Astrocyte (in vitro differentiated cells and primary cell): ENCODE data around the gene GTF3A. TPM values are rescaled to one million over a fixed set of nuclear protein-coding genes. Genes with fewer than 3 reads are reported as not detected.

ENCODE experiments used
- DNase-seq: peaks from one replicate; pipeline ENCODE4 v3.0.0-alpha.2; 2010; ENCODE audit warnings: low read depth
- FAIRE-seq: peaks from 2 replicates; lab custom pipeline; 2011; peaks lifted over from hg19 to GRCh38; lab: Jason Lieb, UNC
- H2AFZ ChIP-seq: 2 replicates; pipeline ENCODE4 v1.6.0; 2012; ENCODE audit warnings: low read depth, low read length, inconsistent platforms
- H3K27ac ChIP-seq: 2 replicates; pipeline ENCODE4 v1.5.1; 2011; ENCODE audit warnings: low read depth, low read length, inconsistent platforms
- H3K27me3 ChIP-seq: 2 replicates; pipeline ENCODE4 v1.6.0; 2011; ENCODE audit warnings: low read length, inconsistent platforms; ENCODE audit not compliant: insufficient read depth
- H3K36me3 ChIP-seq: 2 replicates; pipeline ENCODE4 v1.5.1; 2011; ENCODE audit warnings: low read length, inconsistent platforms; ENCODE audit not compliant: insufficient read depth
- H3K4me1 ChIP-seq: 2 replicates; pipeline ENCODE4 v1.5.1; 2011; ENCODE audit warnings: low read length, inconsistent platforms; ENCODE audit not compliant: insufficient read depth
- H3K4me2 ChIP-seq: 2 replicates; pipeline ENCODE4 v1.6.0; 2012; ENCODE audit warnings: low read length, inconsistent platforms
- H3K4me3 ChIP-seq: 2 replicates; pipeline ENCODE4 v1.5.1; 2011; ENCODE audit warnings: low read depth, mild to moderate bottlenecking, low read length, inconsistent platforms; ENCODE audit not compliant: insufficient read depth
- H3K79me2 ChIP-seq: 2 replicates; pipeline ENCODE4 v1.6.0; 2012; ENCODE audit warnings: mild to moderate bottlenecking, low read length, inconsistent platforms; ENCODE audit not compliant: insufficient read depth
- H3K9ac ChIP-seq: 2 replicates; pipeline ENCODE4 v1.6.0; 2012; ENCODE audit warnings: mild to moderate bottlenecking, low read length, inconsistent platforms
- H3K9me3 ChIP-seq: 2 replicates; pipeline ENCODE4 v1.5.1; 2012; ENCODE audit warnings: low read depth, mild to moderate bottlenecking, low read length, inconsistent platforms; ENCODE audit not compliant: insufficient read depth
- H4K20me1 ChIP-seq: 2 replicates; pipeline ENCODE4 v1.6.0; 2012; ENCODE audit warnings: low read length, inconsistent platforms; ENCODE audit not compliant: insufficient read depth
- H3K27ac Mint-ChIP-seq: one replicate; pipeline ENCODE4 v1.8.0; 2021; ENCODE audit warnings: mild to moderate bottlenecking, mixed read lengths; ENCODE audit not compliant: unreplicated experiment
- H3K27me3 Mint-ChIP-seq: one replicate; pipeline ENCODE4 v1.8.0; 2021; ENCODE audit warnings: low read depth, mixed read lengths; ENCODE audit not compliant: unreplicated experiment
- H3K36me3 Mint-ChIP-seq: one replicate; pipeline ENCODE4 v1.8.0; 2021; ENCODE audit warnings: low read depth, mixed read lengths; ENCODE audit not compliant: unreplicated experiment
- H3K4me1 Mint-ChIP-seq: one replicate; pipeline ENCODE4 v1.8.0; 2021; ENCODE audit warnings: low read depth, mixed read lengths; ENCODE audit not compliant: unreplicated experiment
- H3K4me3 Mint-ChIP-seq: one replicate; pipeline ENCODE4 v1.8.0; 2021; ENCODE audit warnings: mild to moderate bottlenecking, moderate library complexity, mixed read lengths; ENCODE audit not compliant: unreplicated experiment
- H3K9me3 Mint-ChIP-seq: one replicate; pipeline ENCODE4 v1.8.0; 2021; ENCODE audit warnings: mild to moderate bottlenecking, mixed read lengths; ENCODE audit not compliant: unreplicated experiment
- EZH2 ChIP-seq: IDR thresholded peaks from 2 replicates; pipeline ENCODE4 v1.6.1; 2012; ENCODE audit warnings: mild to moderate bottlenecking, low read length, inconsistent platforms; ENCODE audit not compliant: insufficient read depth
- total RNA-seq: library from RNA; stranded (reverse); gene quantifications from 2 replicates; pipeline ENCODE4 v1.2.1, GENCODE V29; 2021
- TF ChIP-seq, protein P1 (sequence below): IDR thresholded peaks from 2 replicates; pipeline ENCODE4 v1.5.1; 2011; ENCODE audit warnings: low read depth, mild to moderate bottlenecking, inconsistent platforms, low read length, moderate library complexity; ENCODE audit not compliant: insufficient read depth

The GTF3A gene
- total RNA-seq, 1 donor from 2014 or later, result 83.6 TPM

DNA sequence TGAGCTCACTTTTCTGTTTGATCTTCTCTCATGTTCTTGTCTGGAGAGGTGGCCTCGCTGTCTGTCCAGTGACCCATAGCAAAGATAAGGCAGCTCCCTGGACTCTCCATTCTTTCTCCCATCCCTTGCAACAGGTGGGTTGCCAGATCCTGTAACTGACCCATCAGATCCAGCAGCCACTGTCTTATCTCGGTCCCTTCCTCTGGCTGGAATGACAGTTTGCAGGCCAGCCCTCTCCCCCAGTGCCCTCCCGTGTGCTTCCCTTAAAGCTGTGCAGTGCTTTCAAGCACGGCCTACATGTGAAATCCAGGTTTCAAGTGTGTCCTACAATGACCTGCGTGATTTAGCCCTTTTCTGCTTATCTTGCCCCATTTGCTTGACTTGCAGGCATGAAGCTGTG is 3.7 kb downstream of the GTF3A start:
- no peak overlapping the region for H2AFZ ChIP-seq
- no peaks in the 10 kb centered on the region for H3K9me3 ChIP-seq
- FAIRE-seq (no peak), DNase-seq (no peak)
- no peak overlapping the region for H3K9ac ChIP-seq
- TF ChIP-seq EZH2, result no peak
- TF ChIP-seq, protein P1, sequence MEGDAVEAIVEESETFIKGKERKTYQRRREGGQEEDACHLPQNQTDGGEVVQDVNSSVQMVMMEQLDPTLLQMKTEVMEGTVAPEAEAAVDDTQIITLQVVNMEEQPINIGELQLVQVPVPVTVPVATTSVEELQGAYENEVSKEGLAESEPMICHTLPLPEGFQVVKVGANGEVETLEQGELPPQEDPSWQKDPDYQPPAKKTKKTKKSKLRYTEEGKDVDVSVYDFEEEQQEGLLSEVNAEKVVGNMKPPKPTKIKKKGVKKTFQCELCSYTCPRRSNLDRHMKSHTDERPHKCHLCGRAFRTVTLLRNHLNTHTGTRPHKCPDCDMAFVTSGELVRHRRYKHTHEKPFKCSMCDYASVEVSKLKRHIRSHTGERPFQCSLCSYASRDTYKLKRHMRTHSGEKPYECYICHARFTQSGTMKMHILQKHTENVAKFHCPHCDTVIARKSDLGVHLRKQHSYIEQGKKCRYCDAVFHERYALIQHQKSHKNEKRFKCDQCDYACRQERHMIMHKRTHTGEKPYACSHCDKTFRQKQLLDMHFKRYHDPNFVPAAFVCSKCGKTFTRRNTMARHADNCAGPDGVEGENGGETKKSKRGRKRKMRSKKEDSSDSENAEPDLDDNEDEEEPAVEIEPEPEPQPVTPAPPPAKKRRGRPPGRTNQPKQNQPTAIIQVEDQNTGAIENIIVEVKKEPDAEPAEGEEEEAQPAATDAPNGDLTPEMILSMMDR, result no peak
- Mint-ChIP-seq H3K9me3 (no peaks in the 10 kb centered on the region), H3K27ac (no peak overlapping the region), H3K4me1 (peaks cover 26% of the 10 kb centered on the region), H3K27me3 (peaks cover 2% of the 10 kb centered on the region), H3K4me3 (no peak overlapping the region), H3K36me3 (peaks cover 19% of the 10 kb centered on the region)
- H3K4me2 ChIP-seq, result no peak overlapping the region
- peaks cover 31% of the 10 kb centered on the region for H3K4me1 ChIP-seq
- peaks cover 41% of the 10 kb centered on the region for H3K79me2 ChIP-seq
- H3K27ac ChIP-seq, result no peak overlapping the region
- peaks cover 2% of the 10 kb centered on the region for H3K27me3 ChIP-seq
- peaks cover 25% of the 10 kb centered on the region for H4K20me1 ChIP-seq
- peaks cover 28% of the 10 kb centered on the region for H3K36me3 ChIP-seq
- no peak overlapping the region for H3K4me3 ChIP-seq

DNA sequence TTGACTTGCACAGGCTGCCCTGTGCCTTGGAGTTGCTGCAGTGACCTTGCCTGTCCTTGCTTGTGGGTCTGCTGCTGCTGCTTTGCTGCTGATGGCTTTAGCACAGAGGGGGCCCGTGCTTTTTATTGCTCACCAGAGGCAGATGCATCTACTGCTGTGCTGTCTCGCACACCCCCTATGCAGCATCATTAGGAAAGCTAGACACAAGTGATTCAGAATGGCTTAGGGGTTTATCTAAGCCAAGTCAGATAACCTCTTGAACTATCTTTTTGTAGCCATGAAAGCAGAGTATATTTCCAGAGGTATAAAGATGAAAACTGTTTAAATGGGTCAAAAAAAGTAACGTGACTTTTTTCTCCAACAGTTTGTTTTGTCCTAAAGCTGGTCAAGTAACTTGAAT is 7.8 kb downstream of the GTF3A start:
- no peaks in the 10 kb centered on the region for H3K27me3 Mint-ChIP-seq
- TF ChIP-seq EZH2, result no peak
- TF ChIP-seq, protein P1, result no peak
- H3K36me3 Mint-ChIP-seq, result peaks cover 18% of the 10 kb centered on the region

GRCh38 chr13:27432611-27433210 is 8.3 kb downstream of the GTF3A start:
- no peak overlapping the region for H3K27ac ChIP-seq
- peaks cover 15% of the 10 kb centered on the region for H3K36me3 Mint-ChIP-seq
- FAIRE-seq (no peak), DNase-seq (no peak)
- H3K36me3 ChIP-seq, result peaks cover 53% of the 10 kb centered on the region
- peaks cover 13% of the 10 kb centered on the region for H3K79me2 ChIP-seq
- H4K20me1 ChIP-seq, result peaks cover 8% of the 10 kb centered on the region
- H3K4me3 Mint-ChIP-seq, result no peak overlapping the region
- TF ChIP-seq EZH2, result no peak
- TF ChIP-seq, protein P1, result no peak
- no peaks in the 10 kb centered on the region for H3K4me1 Mint-ChIP-seq
- no peak overlapping the region for H3K4me3 ChIP-seq
- H2AFZ ChIP-seq, result no peak overlapping the region
- H3K4me2 ChIP-seq, result no peak overlapping the region
- H3K9me3 Mint-ChIP-seq, result no peaks in the 10 kb centered on the region
- H3K27ac Mint-ChIP-seq, result no peak overlapping the region
- no peaks in the 10 kb centered on the region for H3K27me3 ChIP-seq
- H3K27me3 Mint-ChIP-seq, result no peaks in the 10 kb centered on the region
- no peaks in the 10 kb centered on the region for H3K4me1 ChIP-seq
- no peak overlapping the region for H3K9ac ChIP-seq
- no peaks in the 10 kb centered on the region for H3K9me3 ChIP-seq

More for the DNA sequence above, 7.8 kb downstream of the GTF3A start:
- Mint-ChIP-seq H3K4me1 (peaks cover 3% of the 10 kb centered on the region), H3K27ac (no peak overlapping the region), H3K9me3 (no peaks in the 10 kb centered on the region), H3K4me3 (no peak overlapping the region)
- Histone ChIP-seq H3K79me2 (peaks cover 17% of the 10 kb centered on the region), H4K20me1 (peaks cover 14% of the 10 kb centered on the region), H3K27ac (no peak overlapping the region), H3K4me1 (peaks cover under 1% of the 10 kb centered on the region), H3K4me2 (no peak overlapping the region), H3K9me3 (no peaks in the 10 kb centered on the region), H3K27me3 (no peaks in the 10 kb centered on the region), H2AFZ (no peak overlapping the region), H3K36me3 (peaks cover 53% of the 10 kb centered on the region), H3K9ac (no peak overlapping the region), H3K4me3 (no peak overlapping the region)
- FAIRE-seq, result no peak
- no peak for DNase-seq
